ENCODE data around the gene TAC1. TPM values are rescaled to one million over a fixed set of nuclear protein-coding genes. Genes with fewer than 3 reads are reported as not detected.

Gene TAC1
- total RNA-seq, 1 experiment from 2014 or later = 0.13 TPM

DNA sequence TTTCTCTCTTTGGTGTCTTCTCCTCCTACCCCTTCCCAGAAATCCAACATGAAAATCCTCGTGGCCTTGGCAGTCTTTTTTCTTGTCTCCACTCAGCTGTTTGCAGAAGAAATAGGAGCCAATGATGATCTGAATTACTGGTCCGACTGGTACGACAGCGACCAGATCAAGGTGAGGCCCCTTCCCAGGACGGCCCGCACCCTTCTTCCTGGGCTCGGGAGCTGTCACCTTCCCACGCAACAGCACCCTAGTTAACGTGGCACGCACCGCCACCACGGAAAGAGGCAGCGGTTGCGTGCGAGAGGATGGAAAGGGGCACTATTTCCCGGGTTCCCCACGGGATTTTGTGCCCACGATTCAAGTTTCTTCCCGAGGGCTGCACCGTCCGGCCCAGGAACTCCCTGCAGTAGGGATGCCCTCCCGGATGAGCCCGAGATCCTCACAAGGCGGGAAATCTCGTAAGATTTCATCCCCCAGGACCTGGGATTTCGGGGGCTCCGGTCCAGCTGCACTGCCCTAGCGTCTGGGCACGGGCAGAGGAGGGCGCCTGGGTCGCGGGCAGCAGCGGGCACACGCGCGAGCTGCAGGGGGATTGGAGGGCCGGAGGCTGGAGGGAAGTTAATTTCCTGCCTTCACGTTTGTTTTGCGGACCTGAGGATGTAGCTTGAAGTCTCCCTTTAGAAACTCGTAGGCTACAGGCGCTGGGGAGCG is 834 bp downstream of the TAC1 start:
- intact Hi-C loops (cut with micrococcal nuclease; ENCODE audit: unreplicated experiment) (no loop called here), in situ Hi-C loops (cut with HindIII; ENCODE audit: low pct_unique_long_range_greater_than_20kb, low sequenced_read_pairs) (no loop called here)
- Histone ChIP-seq H3K36me3 (ENCODE audit: control insufficient read depth, insufficient read depth, low read length) (no peaks in the 10 kb centered on the region), H3K27me3 (ENCODE audit: control insufficient read depth, insufficient read depth, low read length) (peaks cover 38% of the 10 kb centered on the region), H3K9me3 (ENCODE audit: control insufficient read depth, insufficient read depth, low read depth, low read length) (no peaks in the 10 kb centered on the region), H3K27ac (ENCODE audit: low read length) (no peak overlapping the region), H3K4me3 (ENCODE audit: low read depth in 2 of 2, low read length in 2 of 2) (peak overlapping the region in 1 of 2 experiments; percentile 17; a peak in 1 of 4 replicates), H3K4me1 (ENCODE audit: control insufficient read depth, insufficient read depth, low read length) (no peaks in the 10 kb centered on the region)
- TF ChIP-seq TCF7L2 (IDR thresholded peaks at IDR 0.05; ENCODE audit: low read depth, low read length) (no peak), POLR2AphosphoS5 (IDR thresholded peaks at IDR 0.05; ENCODE audit: low read depth, low read length) (no peak), SIN3A (IDR thresholded peaks at IDR 0.05; ENCODE audit: borderline replicate concordance, insufficient read depth, low read depth, low read length) (no peak)
- TF ChIP-seq, protein P1, sequence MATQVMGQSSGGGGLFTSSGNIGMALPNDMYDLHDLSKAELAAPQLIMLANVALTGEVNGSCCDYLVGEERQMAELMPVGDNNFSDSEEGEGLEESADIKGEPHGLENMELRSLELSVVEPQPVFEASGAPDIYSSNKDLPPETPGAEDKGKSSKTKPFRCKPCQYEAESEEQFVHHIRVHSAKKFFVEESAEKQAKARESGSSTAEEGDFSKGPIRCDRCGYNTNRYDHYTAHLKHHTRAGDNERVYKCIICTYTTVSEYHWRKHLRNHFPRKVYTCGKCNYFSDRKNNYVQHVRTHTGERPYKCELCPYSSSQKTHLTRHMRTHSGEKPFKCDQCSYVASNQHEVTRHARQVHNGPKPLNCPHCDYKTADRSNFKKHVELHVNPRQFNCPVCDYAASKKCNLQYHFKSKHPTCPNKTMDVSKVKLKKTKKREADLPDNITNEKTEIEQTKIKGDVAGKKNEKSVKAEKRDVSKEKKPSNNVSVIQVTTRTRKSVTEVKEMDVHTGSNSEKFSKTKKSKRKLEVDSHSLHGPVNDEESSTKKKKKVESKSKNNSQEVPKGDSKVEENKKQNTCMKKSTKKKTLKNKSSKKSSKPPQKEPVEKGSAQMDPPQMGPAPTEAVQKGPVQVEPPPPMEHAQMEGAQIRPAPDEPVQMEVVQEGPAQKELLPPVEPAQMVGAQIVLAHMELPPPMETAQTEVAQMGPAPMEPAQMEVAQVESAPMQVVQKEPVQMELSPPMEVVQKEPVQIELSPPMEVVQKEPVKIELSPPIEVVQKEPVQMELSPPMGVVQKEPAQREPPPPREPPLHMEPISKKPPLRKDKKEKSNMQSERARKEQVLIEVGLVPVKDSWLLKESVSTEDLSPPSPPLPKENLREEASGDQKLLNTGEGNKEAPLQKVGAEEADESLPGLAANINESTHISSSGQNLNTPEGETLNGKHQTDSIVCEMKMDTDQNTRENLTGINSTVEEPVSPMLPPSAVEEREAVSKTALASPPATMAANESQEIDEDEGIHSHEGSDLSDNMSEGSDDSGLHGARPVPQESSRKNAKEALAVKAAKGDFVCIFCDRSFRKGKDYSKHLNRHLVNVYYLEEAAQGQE (IDR thresholded peaks at IDR 0.05; ENCODE audit: insufficient read depth in 1 of 2, low read depth in 2 of 2, low read length in 1 of 2) = no peak
- TF ChIP-seq, protein P2, sequence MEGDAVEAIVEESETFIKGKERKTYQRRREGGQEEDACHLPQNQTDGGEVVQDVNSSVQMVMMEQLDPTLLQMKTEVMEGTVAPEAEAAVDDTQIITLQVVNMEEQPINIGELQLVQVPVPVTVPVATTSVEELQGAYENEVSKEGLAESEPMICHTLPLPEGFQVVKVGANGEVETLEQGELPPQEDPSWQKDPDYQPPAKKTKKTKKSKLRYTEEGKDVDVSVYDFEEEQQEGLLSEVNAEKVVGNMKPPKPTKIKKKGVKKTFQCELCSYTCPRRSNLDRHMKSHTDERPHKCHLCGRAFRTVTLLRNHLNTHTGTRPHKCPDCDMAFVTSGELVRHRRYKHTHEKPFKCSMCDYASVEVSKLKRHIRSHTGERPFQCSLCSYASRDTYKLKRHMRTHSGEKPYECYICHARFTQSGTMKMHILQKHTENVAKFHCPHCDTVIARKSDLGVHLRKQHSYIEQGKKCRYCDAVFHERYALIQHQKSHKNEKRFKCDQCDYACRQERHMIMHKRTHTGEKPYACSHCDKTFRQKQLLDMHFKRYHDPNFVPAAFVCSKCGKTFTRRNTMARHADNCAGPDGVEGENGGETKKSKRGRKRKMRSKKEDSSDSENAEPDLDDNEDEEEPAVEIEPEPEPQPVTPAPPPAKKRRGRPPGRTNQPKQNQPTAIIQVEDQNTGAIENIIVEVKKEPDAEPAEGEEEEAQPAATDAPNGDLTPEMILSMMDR (IDR thresholded peaks at IDR 0.05) = no peak
- ATAC-seq (peak; percentile 71), DNase-seq (ENCODE audit: low read depth, low spot score) (no peak)
- ChIA-PET POLR2A (no interaction called here), CTCF (no interaction called here)
- no TSS peak for BruUV-seq (replicated peaks)

DNA sequence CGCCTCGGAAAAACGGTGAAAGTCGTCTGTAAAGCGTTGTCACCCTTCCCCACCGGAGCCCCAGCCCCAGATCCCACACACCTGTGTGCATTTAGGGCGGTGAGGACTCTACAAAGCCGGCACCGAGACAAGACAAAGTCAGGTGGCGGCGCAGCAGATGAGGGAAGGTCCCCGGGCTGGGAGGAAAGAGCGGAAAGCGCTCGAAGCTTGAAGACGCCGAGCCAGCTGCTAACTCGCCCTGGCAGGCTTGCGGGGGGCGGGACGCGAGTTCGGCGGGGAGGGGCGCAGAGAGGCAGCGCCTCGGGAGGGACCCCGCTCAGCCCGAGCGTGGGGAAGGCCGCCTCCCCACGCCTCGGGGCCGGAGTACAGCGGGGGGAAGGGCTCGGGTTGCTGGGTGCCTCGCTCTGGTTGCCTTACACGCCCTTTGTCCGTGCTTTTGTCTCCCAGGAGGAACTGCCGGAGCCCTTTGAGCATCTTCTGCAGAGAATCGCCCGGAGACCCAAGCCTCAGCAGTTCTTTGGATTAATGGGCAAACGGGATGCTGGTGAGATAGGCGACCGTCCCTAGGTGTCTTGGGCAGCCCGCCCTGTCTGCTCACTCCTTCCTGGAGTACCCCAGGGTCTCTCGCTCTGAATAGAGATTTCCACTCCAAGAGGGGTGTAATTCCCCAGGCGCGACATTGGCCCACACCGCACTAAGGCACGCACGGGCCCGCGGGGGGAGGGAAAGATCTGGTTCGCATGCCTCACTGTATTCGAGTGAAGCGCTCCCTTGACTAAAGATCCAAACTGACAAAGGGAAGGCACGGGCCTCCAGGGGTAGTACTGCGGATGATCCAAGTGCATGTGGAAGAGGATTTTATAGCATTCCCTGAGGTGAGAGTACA is 1.6 kb downstream of the TAC1 start:
- no peaks in the 10 kb centered on the region for H3K4me1 ChIP-seq (ENCODE audit: control insufficient read depth, insufficient read depth, low read length)
- peak; percentile 65 for ATAC-seq
- H3K27me3 ChIP-seq (ENCODE audit: control insufficient read depth, insufficient read depth, low read length) = peaks cover 36% of the 10 kb centered on the region
- no peaks in the 10 kb centered on the region for H3K36me3 ChIP-seq (ENCODE audit: control insufficient read depth, insufficient read depth, low read length)
- peak overlapping the region in 1 of 2 experiments; percentile 17; a peak in 1 of 4 replicates for H3K4me3 ChIP-seq (ENCODE audit: low read depth in 2 of 2, low read length in 2 of 2)
- CTCF ChIA-PET = no interaction called here
- DNase-seq (ENCODE audit: low read depth, low spot score) = no peak
- no peak for TF ChIP-seq SIN3A (IDR thresholded peaks at IDR 0.05; ENCODE audit: borderline replicate concordance, insufficient read depth, low read depth, low read length)
- TF ChIP-seq, protein P1 (IDR thresholded peaks at IDR 0.05; ENCODE audit: insufficient read depth in 1 of 2, low read depth in 2 of 2, low read length in 1 of 2) = no peak
- no peak for TF ChIP-seq POLR2AphosphoS5 (IDR thresholded peaks at IDR 0.05; ENCODE audit: low read depth, low read length)
- no peak for TF ChIP-seq TCF7L2 (IDR thresholded peaks at IDR 0.05; ENCODE audit: low read depth, low read length)
- TF ChIP-seq, protein P2 (IDR thresholded peaks at IDR 0.05) = no peak
- H3K27ac ChIP-seq (ENCODE audit: low read length) = no peak overlapping the region
- in situ Hi-C loops (cut with HindIII; ENCODE audit: low pct_unique_long_range_greater_than_20kb, low sequenced_read_pairs) (no loop called here), intact Hi-C loops (cut with micrococcal nuclease; ENCODE audit: unreplicated experiment) (no loop called here)
- no TSS peak for BruUV-seq (replicated peaks)
- no peaks in the 10 kb centered on the region for H3K9me3 ChIP-seq (ENCODE audit: control insufficient read depth, insufficient read depth, low read depth, low read length)
- POLR2A ChIA-PET = no interaction called here

Data from Panc1 (cell line).